Measurements from ENCODE around the gene MLLT1. TPM values are rescaled to one million over a fixed set of nuclear protein-coding genes. Genes with fewer than 3 reads are reported as not detected.

MLLT1 gene
- total and polyA plus RNA-seq, 8 donors = 19.6 to 37.5 (median 25.4) TPM

DNA sequence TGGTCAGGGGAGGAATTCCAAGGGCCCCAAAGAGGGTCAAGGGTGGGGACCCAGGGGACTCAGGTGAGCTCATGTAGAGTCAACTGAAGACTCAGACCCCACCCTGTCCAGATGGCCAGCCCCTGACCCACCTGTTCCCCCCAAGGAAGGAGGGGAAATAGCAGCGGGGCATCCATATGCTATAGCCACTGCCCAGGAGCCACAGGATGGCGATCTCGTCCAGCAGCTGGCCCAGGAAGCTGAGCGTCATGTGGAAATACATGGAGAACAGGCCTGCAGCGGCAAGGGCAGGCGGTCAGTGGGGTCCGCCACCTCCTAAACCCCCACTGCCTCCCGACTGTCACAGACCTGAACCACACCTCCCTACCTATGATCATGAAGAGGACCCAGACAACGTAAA is 32.2 kb upstream of the MLLT1 start:
- H3K4me3 ChIP-seq = no peak overlapping the region
- TF ChIP-seq, protein P1, sequence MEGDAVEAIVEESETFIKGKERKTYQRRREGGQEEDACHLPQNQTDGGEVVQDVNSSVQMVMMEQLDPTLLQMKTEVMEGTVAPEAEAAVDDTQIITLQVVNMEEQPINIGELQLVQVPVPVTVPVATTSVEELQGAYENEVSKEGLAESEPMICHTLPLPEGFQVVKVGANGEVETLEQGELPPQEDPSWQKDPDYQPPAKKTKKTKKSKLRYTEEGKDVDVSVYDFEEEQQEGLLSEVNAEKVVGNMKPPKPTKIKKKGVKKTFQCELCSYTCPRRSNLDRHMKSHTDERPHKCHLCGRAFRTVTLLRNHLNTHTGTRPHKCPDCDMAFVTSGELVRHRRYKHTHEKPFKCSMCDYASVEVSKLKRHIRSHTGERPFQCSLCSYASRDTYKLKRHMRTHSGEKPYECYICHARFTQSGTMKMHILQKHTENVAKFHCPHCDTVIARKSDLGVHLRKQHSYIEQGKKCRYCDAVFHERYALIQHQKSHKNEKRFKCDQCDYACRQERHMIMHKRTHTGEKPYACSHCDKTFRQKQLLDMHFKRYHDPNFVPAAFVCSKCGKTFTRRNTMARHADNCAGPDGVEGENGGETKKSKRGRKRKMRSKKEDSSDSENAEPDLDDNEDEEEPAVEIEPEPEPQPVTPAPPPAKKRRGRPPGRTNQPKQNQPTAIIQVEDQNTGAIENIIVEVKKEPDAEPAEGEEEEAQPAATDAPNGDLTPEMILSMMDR (IDR thresholded peaks at IDR 0.05) = no peak
- intact Hi-C loops (cut with DNase I) = no loop called here
- no peaks in the 10 kb centered on the region for H3K27me3 ChIP-seq
- H3K36me3 ChIP-seq = no peaks in the 10 kb centered on the region
- H3K4me1 ChIP-seq = no peaks in the 10 kb centered on the region
- H3K27ac ChIP-seq = no peak overlapping the region
- 50 to 66% methylated on average over 9 of the region's 9 CpGs for WGBS, 2 donors
- ATAC-seq (no peak), DNase-seq (no peak), FAIRE-seq (no peak)
- H3K9me3 ChIP-seq = no peaks in the 10 kb centered on the region

GRCh38 chr19:6298413-6298812 is 18.6 kb upstream of the MLLT1 start:
- no peak for FAIRE-seq
- 93 to 98% methylated on average over 4 to 5 of the region's 5 CpGs for WGBS, 2 donors
- Histone ChIP-seq H3K36me3 (no peaks in the 10 kb centered on the region), H3K4me3 (no peak overlapping the region), H3K27me3 (no peaks in the 10 kb centered on the region), H3K9me3 (no peaks in the 10 kb centered on the region), H3K27ac (no peak overlapping the region), H3K4me1 (no peaks in the 10 kb centered on the region)
- no peak for ATAC-seq
- TF ChIP-seq, protein P1 (IDR thresholded peaks at IDR 0.05) = no peak
- intact Hi-C loops (cut with DNase I) = loop anchor here in 1 of 3 donors (5.0 kb wide), 1 partner anchor 131 kb away; no protein-coding TSS in a partner anchor
- no peak for DNase-seq

DNA sequence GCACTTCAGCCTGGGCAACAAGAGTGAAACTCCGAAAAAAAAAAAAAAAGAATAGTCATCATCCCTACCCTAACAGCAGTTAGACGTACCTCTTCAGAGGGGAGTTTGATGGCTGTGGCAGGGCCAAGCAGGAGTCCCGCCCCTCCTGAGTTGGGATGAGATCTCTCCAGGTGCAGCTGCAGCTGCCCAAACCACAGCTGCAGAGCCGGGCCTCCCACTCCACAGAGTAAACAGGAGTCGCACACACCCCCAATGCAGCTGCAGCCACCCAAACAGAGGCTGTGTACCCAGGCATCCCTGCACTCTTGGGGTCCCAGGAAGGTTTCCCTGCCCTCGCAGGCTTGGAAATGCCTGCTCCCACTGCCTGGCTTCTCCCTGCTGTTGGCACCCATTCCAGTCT is 17.4 kb upstream of the MLLT1 start:
- Histone ChIP-seq H3K4me3 (no peak overlapping the region), H3K27ac (no peak overlapping the region), H3K36me3 (no peaks in the 10 kb centered on the region), H3K9me3 (peaks cover 0 to 1% (median under 1%) of the 10 kb centered on the region in 4 donors), H3K27me3 (no peaks in the 10 kb centered on the region), H3K4me1 (no peaks in the 10 kb centered on the region)
- WGBS, 2 donors = 63 to 68% methylated on average over 6 of the region's 6 CpGs
- FAIRE-seq = no peak
- TF ChIP-seq, protein P1 (IDR thresholded peaks at IDR 0.05) = no peak
- DNase-seq = no peak
- intact Hi-C loops (cut with DNase I) = loop anchor here in 1 of 3 donors (5.0 kb wide), 1 partner anchor 130 kb away; no protein-coding TSS in a partner anchor
- no peak for ATAC-seq

- DNase-seq (no peak), FAIRE-seq (no peak), ATAC-seq (no peak)
- H3K4me3 ChIP-seq = no peak overlapping the region
- H3K4me1 ChIP-seq = no peaks in the 10 kb centered on the region
- no peaks in the 10 kb centered on the region for H3K27me3 ChIP-seq
- 62 to 63% methylated on average over 4 of the region's 4 CpGs for WGBS, 2 donors
- no peak overlapping the region for H3K27ac ChIP-seq
- intact Hi-C loops (cut with DNase I) = no loop called here
- H3K36me3 ChIP-seq = no peaks in the 10 kb centered on the region
- peaks cover 0 to 6% (median 3%) of the 10 kb centered on the region in 4 donors for H3K9me3 ChIP-seq
- TF ChIP-seq, protein P1 (IDR thresholded peaks at IDR 0.05) = no peak
These were observed 12.2 kb upstream of the MLLT1 start for GRCh38 chr19:6292006-6292405.

DNA sequence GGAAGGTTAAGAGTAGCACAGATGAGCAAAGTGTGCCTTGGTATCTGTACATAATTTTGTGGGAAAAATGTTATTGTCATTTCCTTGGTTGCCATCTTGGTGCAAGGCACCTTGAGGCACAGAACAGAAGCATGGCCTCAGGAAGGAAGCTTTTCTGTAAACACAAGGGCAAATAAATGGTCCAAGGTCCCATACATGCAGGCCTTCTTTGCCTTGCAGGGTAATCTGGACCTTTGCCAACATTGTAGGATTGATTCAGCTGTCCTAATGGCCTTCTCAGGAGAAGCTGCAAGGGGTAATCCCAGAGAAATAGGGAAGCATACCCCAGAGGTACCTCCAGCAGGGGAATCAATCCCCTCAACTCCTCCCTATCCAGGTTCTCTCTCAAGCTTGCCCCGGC is 9.0 kb upstream of the MLLT1 start:
- Histone ChIP-seq H3K27ac (no peak overlapping the region), H3K4me3 (no peak overlapping the region), H3K9me3 (peaks cover 0 to 6% (median 3%) of the 10 kb centered on the region in 4 donors), H3K27me3 (no peaks in the 10 kb centered on the region), H3K36me3 (no peaks in the 10 kb centered on the region), H3K4me1 (no peaks in the 10 kb centered on the region)
- 93 to 94% methylated on average over 1 of the region's 1 CpG for WGBS, 2 donors
- ATAC-seq = no peak
- intact Hi-C loops (cut with DNase I) = no loop called here
- FAIRE-seq = no peak
- TF ChIP-seq, protein P1 (IDR thresholded peaks at IDR 0.05) = no peak
- no peak for DNase-seq
